PC-9 (cell line): ENCODE data around the gene SSNA1.

Experiments
- EZH2 ChIP-seq: fragments of 200-600 bp; sonication (generic); IDR thresholded peaks from 2 replicates; pipeline ENCODE4 v1.8.0; 2017; ENCODE audit warnings: antibody characterized with exemption, low read depth
- TF ChIP-seq, protein P1 (sequence below): fragments of 200-600 bp; sonication (generic); conservative IDR thresholded peaks from 2 replicates; pipeline ENCODE4 v1.6.1; 2017; ENCODE audit warnings: mixed run types, antibody characterized with exemption, mild to moderate bottlenecking, moderate library complexity

DNA sequence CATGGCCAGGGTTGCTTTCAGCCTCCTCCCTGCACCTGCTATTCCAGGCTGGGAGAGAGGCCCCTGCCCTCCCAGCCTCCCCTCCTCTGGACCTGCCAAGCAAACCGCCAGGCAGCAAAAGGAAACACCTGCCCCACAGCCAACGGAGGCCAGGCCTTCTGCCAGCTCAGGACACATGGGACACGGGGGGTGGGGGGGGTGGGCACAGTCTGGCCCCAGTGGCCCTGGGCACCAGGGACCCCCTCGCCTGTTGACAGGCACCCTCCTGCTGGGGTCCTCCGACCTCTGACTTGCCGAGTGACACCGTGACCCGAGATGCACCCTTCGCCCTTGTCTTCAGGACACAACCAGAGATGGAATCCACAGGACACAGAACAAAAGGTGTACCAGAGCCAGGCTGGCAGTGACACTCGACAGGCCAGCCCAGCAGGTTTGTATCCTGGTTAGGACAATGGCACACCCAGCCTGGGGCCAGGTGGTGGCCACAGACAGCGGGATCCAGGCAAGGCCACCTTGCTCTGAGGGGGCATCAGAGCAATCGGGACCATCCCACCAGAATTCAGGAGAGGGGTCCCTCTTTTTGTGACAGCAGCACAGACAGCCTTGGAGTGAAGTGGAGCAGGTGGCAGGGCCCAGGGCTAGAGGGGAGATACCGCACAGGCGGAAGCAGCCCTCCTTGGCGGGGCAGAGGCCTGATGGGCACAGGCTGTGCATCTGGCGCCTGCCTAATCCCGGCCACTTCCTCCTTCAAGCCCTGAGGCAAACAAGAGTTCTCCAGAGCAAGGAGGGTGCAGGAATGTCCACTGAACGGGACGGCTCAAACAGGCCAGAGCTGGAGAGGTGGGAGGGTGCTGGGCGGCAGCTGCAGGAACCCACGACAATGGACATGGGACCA is 15.3 kb upstream of the SSNA1 start:
- TF ChIP-seq, protein P1, sequence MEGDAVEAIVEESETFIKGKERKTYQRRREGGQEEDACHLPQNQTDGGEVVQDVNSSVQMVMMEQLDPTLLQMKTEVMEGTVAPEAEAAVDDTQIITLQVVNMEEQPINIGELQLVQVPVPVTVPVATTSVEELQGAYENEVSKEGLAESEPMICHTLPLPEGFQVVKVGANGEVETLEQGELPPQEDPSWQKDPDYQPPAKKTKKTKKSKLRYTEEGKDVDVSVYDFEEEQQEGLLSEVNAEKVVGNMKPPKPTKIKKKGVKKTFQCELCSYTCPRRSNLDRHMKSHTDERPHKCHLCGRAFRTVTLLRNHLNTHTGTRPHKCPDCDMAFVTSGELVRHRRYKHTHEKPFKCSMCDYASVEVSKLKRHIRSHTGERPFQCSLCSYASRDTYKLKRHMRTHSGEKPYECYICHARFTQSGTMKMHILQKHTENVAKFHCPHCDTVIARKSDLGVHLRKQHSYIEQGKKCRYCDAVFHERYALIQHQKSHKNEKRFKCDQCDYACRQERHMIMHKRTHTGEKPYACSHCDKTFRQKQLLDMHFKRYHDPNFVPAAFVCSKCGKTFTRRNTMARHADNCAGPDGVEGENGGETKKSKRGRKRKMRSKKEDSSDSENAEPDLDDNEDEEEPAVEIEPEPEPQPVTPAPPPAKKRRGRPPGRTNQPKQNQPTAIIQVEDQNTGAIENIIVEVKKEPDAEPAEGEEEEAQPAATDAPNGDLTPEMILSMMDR: no peak
- TF ChIP-seq EZH2: no peak
